CD4-positive, alpha-beta T cell treated with Interleukin-15 for 4 hours (primary cell): ENCODE data around the gene TREML1.
"Not testable (repeated sequence)": the region's sequence is repeated elsewhere in the genome, so short reads cannot be mapped to it uniquely, and the experiment has no call there.

Experiments
- DNase-seq: peaks from one replicate; pipeline ENCODE4 v3.0.0-alpha.2; 2020; ENCODE audit warnings: low spot score

TREML1 gene, protein sequence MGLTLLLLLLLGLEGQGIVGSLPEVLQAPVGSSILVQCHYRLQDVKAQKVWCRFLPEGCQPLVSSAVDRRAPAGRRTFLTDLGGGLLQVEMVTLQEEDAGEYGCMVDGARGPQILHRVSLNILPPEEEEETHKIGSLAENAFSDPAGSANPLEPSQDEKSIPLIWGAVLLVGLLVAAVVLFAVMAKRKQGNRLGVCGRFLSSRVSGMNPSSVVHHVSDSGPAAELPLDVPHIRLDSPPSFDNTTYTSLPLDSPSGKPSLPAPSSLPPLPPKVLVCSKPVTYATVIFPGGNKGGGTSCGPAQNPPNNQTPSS

DNA sequence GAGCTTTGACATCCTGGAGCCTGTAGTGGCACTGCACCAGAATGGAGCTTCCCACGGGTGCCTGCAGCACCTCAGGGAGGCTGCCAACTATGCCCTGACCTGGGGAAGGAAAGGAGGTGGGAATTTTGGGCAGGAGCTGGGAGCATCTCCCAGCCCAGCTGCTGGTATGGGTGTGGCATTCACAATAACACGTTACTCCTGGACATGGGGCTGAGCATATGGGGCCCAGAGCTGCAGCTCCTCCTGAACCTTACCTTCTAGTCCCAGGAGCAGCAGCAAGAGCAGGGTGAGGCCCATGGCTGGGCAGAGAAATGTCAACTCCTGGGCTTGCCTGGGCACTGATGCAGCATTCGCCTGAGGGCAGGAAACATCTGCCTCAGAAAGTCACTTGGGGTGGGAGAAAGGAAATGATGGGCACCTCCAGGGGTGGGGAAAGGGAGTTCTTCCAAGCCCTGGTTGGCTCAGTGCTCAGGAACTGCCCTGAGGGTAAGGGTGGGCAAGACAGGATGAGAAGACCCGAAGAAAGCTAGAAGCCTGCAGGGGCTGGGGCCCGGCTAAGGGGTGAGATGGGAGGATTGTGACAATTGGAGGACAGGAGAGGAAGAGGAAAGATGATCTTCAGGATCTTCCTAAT lies at the start of gene TREML1:
TREML1 (minus strand) TSS at position 356 of the 634 bp plus-strand sequence; CDS start at position 297, 59 bp downstream.
- DNase-seq = no peak

GRCh38 chr6:41201764-41202173 lies 47.6 kb upstream of the TREML1 start:
- DNase-seq = no peak

- peak; percentile 47 for DNase-seq
Observed at GRCh38 chr6:41200901-41201763, 47.0 kb upstream of the TREML1 start, which contains the start of gene TREML2. Gene TREML2, minus strand, starts transcription at chr6:41201149. Its CDS starts 141 bp downstream, at chr6:41201008.

- peak; percentile 79 for DNase-seq
Observed at GRCh38 chr6:41200296-41200900, 46.3 kb upstream of the TREML1 start.

GRCh38 chr6:41199552-41200246 lies 45.6 kb upstream of the TREML1 start:
- DNase-seq = peak; percentile 64

- DNase-seq = no peak
Observed at GRCh38 chr6:41197234-41197633, 43.1 kb upstream of the TREML1 start.

- DNase-seq = no peak
Observed at GRCh38 chr6:41194386-41194785, 40.2 kb upstream of the TREML1 start.

GRCh38 chr6:41193884-41194283 lies 39.7 kb upstream of the TREML1 start:
- DNase-seq = no peak

DNA sequence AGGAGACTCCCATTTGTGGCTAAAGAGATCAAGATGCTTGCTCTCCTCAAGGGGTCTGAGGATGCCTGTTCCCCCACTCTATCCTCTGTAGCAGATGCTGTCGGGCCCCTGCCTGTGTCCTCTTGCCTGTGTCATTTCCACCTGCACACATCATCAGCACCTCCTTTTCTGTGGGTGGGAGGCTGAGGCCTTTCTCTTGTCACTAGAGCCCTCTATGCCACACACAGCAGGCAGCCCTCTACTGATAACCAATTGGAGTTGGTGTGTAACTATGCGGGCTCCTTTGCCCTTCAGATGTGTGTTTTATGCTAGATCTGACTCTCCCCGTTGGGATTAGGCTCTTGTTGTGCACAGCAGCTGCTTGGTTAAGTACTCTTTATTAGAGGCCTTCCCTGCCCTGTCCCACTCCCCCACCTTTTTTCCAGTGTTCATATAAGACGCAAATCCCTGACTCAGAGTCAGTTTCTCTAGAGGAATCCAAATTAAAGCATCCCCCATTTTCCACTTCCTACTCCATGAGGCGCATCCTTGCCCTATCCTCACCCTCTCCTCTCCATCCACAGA lies 39.1 kb upstream of the TREML1 start:
- no peak for DNase-seq

- DNase-seq = peak; percentile 28
Observed at GRCh38 chr6:41191569-41191968, 37.4 kb upstream of the TREML1 start.

DNA sequence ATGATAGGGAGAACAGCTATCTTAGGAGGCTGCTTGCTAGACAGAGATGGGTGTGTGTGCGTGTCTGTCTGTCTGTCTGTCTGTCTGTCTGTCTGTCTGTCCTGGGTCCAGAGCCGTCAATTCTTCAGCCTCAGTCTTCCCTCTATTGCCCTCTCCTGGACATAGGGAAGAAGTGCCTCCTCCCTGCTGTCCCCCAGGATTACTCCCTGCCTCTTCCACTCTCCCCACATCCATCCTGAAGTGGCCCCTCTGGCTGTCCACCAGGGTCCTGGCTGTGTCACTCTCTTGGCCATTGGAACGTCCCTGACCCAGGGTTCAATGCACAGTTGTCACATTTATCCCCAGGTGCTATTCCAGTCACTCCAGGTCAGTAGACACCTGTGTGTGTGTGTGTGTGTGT lies 36.6 kb upstream of the TREML1 start:
- no peak for DNase-seq

DNA sequence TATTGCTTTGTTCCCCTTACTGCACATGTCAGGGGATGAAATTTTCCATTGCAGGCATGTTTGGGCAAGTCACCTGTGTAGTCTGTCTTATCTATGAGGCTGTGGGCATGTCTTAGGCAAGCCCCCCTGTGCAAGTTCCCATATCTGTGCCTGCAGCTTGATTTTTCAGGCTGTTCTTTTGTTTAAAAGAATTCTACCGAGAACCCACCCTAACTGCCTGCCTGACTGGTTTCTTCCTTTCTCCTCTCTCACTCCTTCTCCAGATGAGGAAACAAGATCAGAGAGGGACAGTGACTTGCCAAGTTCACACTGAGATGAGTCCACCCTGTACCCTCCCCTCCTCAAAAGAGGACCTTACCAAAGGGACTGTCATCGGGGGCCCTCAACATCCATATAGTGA lies 35.8 kb upstream of the TREML1 start:
- DNase-seq = no peak

DNA sequence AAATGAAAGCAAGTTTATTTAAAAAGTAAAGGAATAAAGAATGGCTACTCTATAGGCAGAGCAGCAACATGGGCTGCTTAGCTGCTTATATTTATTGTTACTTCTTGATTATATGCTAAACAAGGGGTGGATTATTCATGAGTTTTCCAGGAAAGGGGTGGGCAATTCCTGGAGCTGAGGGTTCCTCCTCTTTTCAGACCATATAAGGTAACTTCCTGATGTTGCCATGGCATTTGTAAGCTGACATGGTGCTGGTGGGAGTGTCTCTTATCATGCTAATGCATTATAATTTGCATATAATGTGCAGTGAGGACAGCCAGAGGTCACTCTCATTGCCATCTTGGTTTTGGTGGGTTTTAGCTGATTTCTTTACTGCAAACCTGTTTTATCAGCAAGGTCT lies 34.9 kb upstream of the TREML1 start:
- DNase-seq = not testable (repeated sequence)

GRCh38 chr6:41187924-41188886 lies 34.1 kb upstream of the TREML1 start:
- no peak for DNase-seq

- DNase-seq = no peak
Observed at GRCh38 chr6:41186031-41186562, 31.9 kb upstream of the TREML1 start.

- DNase-seq = no peak
Observed at GRCh38 chr6:41184761-41185160, 30.6 kb upstream of the TREML1 start.

DNA sequence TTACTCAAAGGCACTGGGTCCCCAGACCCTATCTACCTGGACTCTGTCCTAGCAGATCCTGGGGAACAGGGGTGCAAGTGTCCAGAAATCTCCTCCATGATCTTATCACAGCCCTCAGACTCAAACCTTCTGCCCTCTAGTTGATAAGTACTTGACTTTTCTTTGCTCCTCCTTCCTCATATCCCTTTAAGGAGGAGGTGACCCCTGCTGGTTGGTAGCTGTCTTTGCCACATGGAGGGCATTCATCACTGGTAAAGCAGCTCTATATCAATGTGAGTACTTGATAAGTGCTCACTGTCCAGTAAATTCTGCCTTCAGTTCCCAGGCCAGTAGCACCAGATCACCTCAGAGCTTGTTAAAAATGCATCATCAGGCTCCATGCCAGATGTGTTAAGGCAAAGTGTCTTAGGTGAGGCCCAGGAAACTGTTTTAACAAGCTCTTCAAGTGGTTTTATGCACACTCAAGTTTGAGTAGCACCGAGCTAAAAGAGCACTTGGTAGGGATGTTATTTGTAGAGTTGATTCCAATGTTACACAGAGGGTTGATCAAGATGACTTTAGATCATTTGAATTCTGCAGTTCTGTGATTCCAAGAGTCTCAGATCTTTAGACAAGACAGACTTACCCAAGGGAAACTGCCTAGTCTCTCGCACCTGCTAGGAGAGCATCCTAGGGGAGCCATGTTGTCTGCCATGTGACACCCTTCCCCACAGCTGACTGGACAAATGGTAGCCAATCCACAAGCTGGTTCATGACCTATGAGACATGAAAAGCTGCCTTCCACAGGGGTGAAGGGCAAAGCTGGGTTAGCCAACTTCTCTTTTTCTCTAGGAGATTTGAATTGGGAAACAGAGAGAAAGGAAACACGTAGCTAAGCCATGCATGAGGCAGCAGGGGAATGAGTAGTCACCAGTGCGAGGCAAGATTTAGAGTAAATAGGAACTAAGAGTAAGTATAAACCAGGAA lies 28.2 kb upstream of the TREML1 start:
- peak; percentile 60 for DNase-seq

DNA sequence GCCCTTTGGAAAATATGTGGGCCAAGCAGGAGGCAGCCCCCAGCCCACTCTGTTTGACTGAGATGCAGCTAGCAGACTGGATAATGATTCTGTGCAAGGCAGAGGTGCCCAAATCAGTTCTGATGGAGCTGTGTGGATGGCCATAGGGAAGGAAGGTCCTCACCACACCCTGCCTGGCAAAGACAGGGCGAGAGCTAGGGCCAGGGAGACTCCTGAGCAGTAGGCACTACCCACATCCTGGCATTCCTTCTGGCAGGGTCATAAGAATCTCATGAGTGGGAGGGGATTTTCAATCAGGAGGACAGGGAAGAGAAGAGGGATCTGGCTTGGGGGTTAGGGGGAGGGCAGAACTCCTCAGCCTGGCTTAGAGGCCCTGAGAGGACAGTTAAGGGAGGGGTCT lies 27.4 kb upstream of the TREML1 start:
- DNase-seq = no peak

DNA sequence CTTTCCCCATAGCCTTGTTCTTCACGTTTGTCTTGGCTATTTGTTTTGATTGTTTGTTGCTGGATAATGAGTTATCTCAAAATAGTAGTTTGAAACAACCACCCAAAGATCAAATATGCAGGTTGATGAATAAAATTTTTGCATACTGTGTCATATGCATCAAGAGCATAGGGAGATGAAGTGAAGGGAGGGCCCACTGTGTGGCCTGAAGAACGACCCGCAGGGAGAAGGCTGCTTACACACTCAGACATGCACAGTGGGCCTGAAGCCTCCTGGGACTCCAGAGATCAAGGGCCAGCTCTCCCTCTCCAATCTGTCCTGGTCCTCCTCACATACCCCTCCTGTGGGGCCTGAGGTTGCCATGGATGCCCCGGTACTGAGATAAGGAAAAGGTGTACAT lies 25.0 kb upstream of the TREML1 start:
- no peak for DNase-seq
